ENCODE data around the gene OLFM1.

The OLFM1 gene

DNA sequence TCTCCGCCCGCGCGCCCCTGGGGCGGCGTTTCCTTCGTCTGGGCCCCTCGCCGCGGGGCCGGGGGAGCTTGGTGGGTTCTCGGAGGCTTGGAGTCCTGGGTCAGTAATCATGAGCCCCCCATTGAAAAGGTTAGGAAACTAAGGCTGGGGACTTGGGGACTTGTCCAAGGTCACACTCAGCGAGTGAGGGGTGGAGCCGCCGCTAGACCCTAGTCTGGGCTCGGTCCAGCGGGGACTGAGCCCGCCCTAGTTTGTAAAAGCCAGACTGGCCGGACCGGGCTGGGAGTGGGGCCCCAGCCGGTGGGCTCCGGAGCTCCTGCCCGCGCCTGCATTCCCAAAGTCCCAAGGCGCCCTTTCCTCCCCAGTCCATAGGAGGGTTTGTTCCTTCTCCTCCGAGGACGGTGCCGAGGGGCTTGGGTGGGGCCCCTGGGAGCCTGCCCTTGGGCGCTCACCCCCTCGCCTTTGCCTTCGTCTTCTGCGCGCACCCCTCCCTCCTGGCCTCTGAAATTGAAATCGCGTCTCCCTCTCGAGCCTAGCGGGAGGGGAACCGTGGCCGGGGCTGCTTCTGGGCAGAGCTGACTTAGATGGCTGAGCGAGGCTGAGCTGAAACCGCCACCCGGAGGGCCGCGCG is 995 bp downstream of the OLFM1 start:
- no peak for DNase-seq (ENCODE audit: low read depth, low spot score)
- Histone ChIP-seq H3K9me3 (ENCODE audit: insufficient read depth, low read length) (no peaks in the 10 kb centered on the region), H3K36me3 (ENCODE audit: insufficient read depth, insufficient read length, low read length) (peaks cover 36% of the 10 kb centered on the region), H3K4me1 (ENCODE audit: insufficient read depth, insufficient read length) (peaks cover 8% of the 10 kb centered on the region), H3K27me3 (ENCODE audit: insufficient read depth, insufficient read length) (peaks cover 30% of the 10 kb centered on the region), H3K9ac (ENCODE audit: insufficient read length, low read depth) (peak overlapping the region; percentile 86), H3K4me3 (ENCODE audit: insufficient read length, low read depth) (peak overlapping the region; percentile 75)
- TF ChIP-seq ZNF274 (IDR thresholded peaks at IDR 0.05; ENCODE audit: low read depth, low read length) (no peak), SUZ12 (IDR thresholded peaks at IDR 0.05; ENCODE audit: extremely low read depth, insufficient read depth, insufficient read length) (peak; percentile 42)

DNA sequence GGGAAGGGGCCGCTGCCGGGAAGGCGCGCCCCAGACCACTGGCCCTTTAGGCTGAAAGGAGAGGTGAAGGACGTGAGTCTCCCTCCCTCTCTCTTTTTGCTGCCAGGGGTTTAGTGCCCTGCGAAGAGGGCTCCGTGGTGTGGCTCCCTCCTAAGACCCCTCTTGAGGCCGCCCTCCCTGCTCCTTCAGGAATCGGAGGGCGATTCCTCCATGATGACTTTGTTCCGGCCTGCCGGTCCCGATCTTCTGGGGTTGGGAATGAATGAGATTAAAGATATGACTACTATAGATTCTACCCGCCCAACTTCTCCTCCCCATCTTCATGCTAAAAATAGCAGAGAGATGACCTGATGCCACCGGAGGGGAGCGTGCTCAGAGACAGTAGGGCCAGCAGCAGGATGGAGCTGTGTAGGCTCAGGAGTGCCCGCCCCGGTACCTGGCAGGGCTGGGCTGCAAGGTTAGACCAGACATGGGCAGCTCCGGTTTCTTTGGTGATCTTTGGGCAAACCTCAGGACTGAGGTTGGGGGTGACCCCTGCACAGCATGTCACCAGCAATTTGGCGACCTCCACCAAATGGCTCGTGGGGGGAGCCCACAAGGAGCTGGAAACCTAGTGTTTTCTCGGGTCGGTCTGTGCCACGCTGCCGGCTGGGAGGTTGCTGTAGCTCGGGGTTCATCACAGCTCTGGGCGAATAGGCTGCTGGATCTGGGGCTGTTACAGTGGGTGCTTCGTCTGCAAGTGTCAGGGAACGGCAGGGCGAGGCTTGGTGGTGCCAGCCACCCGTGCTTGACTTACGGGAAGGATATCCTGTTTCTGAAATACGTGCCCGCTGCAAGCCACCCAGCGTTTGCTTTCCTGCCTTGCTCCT is 1.7 kb downstream of the OLFM1 start:
- peaks cover 30% of the 10 kb centered on the region for H3K27me3 ChIP-seq (ENCODE audit: insufficient read depth, insufficient read length)
- H3K4me3 ChIP-seq (ENCODE audit: insufficient read length, low read depth) = peak overlapping the region; percentile 75
- TF ChIP-seq SUZ12 (IDR thresholded peaks at IDR 0.05; ENCODE audit: extremely low read depth, insufficient read depth, insufficient read length) = no peak
- TF ChIP-seq YY1 (IDR thresholded peaks at IDR 0.05; ENCODE audit: insufficient read depth, insufficient read length) = no peak
- no peak for TF ChIP-seq ZNF274 (IDR thresholded peaks at IDR 0.05; ENCODE audit: low read depth, low read length)
- H3K9ac ChIP-seq (ENCODE audit: insufficient read length, low read depth) = peak overlapping the region; percentile 86
- no peak for DNase-seq (ENCODE audit: low read depth, low spot score)
- H3K4me1 ChIP-seq (ENCODE audit: insufficient read depth, insufficient read length) = peaks cover 8% of the 10 kb centered on the region
- no peaks in the 10 kb centered on the region for H3K9me3 ChIP-seq (ENCODE audit: insufficient read depth, low read length)
- H3K36me3 ChIP-seq (ENCODE audit: insufficient read depth, insufficient read length, low read length) = peaks cover 41% of the 10 kb centered on the region

DNA sequence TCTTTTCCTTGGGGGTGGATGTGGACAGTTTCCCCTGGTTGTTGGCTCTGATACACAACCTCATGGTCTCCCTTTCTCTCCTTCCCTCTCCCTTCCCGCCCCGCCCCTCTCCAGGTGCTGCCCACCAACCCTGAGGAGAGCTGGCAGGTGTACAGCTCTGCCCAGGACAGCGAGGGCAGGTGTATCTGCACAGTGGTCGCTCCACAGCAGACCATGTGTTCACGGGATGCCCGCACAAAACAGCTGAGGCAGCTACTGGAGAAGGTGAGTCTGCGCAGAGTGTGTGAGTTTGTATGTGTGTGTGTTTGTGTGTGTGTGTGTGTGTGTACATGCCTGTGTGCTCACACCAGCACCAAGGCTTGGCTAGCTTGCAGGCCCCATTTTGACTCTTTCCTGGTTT is 2.6 kb downstream of the OLFM1 start:
- no peaks in the 10 kb centered on the region for H3K9me3 ChIP-seq (ENCODE audit: insufficient read depth, low read length)
- H3K9ac ChIP-seq (ENCODE audit: insufficient read length, low read depth) = no peak overlapping the region
- DNase-seq (ENCODE audit: low read depth, low spot score) = no peak
- H3K36me3 ChIP-seq (ENCODE audit: insufficient read depth, insufficient read length, low read length) = peaks cover 41% of the 10 kb centered on the region
- no peak overlapping the region for H3K4me3 ChIP-seq (ENCODE audit: insufficient read length, low read depth)
- H3K27me3 ChIP-seq (ENCODE audit: insufficient read depth, insufficient read length) = peaks cover 25% of the 10 kb centered on the region
- peaks cover 8% of the 10 kb centered on the region for H3K4me1 ChIP-seq (ENCODE audit: insufficient read depth, insufficient read length)
- TF ChIP-seq ZNF274 (IDR thresholded peaks at IDR 0.05; ENCODE audit: low read depth, low read length) (no peak), YY1 (IDR thresholded peaks at IDR 0.05; ENCODE audit: insufficient read depth, insufficient read length) (no peak), SUZ12 (IDR thresholded peaks at IDR 0.05; ENCODE audit: extremely low read depth, insufficient read depth, insufficient read length) (no peak)

DNA sequence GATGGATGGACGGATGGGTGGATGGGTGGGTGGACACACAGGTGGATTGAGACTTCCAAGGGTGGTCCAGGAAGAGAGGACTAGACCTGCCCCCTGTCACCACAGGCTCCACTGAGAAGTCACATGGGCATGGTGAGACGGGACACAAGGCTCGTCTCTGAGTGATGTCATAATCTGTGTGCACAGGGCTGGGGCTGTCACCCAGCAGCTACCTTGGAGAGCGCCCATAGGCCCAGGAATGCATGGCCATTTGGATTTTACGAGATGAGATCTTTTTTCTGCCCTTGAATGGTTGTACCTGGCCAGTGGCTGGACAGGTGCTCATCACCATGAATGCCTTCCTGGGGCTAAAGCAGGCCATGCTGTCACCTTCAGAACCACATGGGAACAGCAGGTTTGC is 3.1 kb downstream of the OLFM1 start:
- TF ChIP-seq YY1 (IDR thresholded peaks at IDR 0.05; ENCODE audit: insufficient read depth, insufficient read length) (no peak), ZNF274 (IDR thresholded peaks at IDR 0.05; ENCODE audit: low read depth, low read length) (no peak), SUZ12 (IDR thresholded peaks at IDR 0.05; ENCODE audit: extremely low read depth, insufficient read depth, insufficient read length) (no peak)
- Histone ChIP-seq H3K9me3 (ENCODE audit: insufficient read depth, low read length) (no peaks in the 10 kb centered on the region), H3K36me3 (ENCODE audit: insufficient read depth, insufficient read length, low read length) (peaks cover 44% of the 10 kb centered on the region), H3K4me1 (ENCODE audit: insufficient read depth, insufficient read length) (peaks cover 8% of the 10 kb centered on the region), H3K4me3 (ENCODE audit: insufficient read length, low read depth) (no peak overlapping the region), H3K27me3 (ENCODE audit: insufficient read depth, insufficient read length) (peaks cover 21% of the 10 kb centered on the region), H3K9ac (ENCODE audit: insufficient read length, low read depth) (no peak overlapping the region)
- no peak for DNase-seq (ENCODE audit: low read depth, low spot score)

DNA sequence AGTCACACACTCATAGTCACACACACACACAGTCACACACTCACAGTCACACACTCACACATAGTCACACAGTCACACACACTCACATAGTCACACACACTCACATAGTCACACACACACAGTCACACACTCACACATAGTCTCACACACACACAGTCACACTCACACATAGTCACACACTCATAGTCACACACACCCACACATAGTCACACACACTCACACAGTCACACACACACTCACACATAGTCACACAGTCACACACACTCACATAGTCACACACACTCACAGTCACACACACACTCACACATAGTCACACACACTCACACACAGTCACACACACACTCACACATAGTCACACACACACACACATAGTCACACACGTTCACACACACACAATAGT is 4.1 kb downstream of the OLFM1 start:
- no peak for TF ChIP-seq YY1 (IDR thresholded peaks at IDR 0.05; ENCODE audit: insufficient read depth, insufficient read length)
- TF ChIP-seq SUZ12 (IDR thresholded peaks at IDR 0.05; ENCODE audit: extremely low read depth, insufficient read depth, insufficient read length) = no peak
- TF ChIP-seq ZNF274 (IDR thresholded peaks at IDR 0.05; ENCODE audit: low read depth, low read length) = no peak
- Histone ChIP-seq H3K9ac (ENCODE audit: insufficient read length, low read depth) (no peak overlapping the region), H3K4me1 (ENCODE audit: insufficient read depth, insufficient read length) (peaks cover 8% of the 10 kb centered on the region), H3K4me3 (ENCODE audit: insufficient read length, low read depth) (no peak overlapping the region), H3K36me3 (ENCODE audit: insufficient read depth, insufficient read length, low read length) (peaks cover 54% of the 10 kb centered on the region), H3K27me3 (ENCODE audit: insufficient read depth, insufficient read length) (peaks cover 17% of the 10 kb centered on the region), H3K9me3 (ENCODE audit: insufficient read depth, low read length) (no peaks in the 10 kb centered on the region)
- DNase-seq (ENCODE audit: low read depth, low spot score) = no peak

DNA sequence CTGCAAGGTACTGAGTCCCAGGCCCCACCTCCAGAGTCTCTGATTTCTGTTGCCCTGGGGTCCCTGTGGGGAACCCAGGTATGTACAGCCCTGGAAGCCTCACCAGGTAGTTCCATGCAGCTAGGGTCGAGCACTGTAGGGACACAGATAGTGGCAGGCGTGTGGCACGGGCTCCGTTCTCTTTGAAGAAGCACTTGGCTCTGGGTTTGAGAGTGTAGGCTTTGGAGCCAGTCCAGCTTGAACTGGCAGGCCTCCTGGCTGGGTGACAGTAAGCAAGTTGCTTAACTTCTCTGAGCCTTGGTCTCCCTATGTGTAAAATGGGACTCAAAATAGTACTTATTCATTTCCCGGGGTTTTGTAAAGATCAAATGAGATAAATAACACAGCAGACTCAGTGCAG is 5.6 kb downstream of the OLFM1 start:
- TF ChIP-seq YY1 (IDR thresholded peaks at IDR 0.05; ENCODE audit: insufficient read depth, insufficient read length) = no peak
- peaks cover 17% of the 10 kb centered on the region for H3K27me3 ChIP-seq (ENCODE audit: insufficient read depth, insufficient read length)
- no peak overlapping the region for H3K4me3 ChIP-seq (ENCODE audit: insufficient read length, low read depth)
- H3K9ac ChIP-seq (ENCODE audit: insufficient read length, low read depth) = no peak overlapping the region
- no peak for DNase-seq (ENCODE audit: low read depth, low spot score)
- peaks cover 8% of the 10 kb centered on the region for H3K4me1 ChIP-seq (ENCODE audit: insufficient read depth, insufficient read length)
- peaks cover 62% of the 10 kb centered on the region for H3K36me3 ChIP-seq (ENCODE audit: insufficient read depth, insufficient read length, low read length)
- H3K9me3 ChIP-seq (ENCODE audit: insufficient read depth, low read length) = no peaks in the 10 kb centered on the region

DNA sequence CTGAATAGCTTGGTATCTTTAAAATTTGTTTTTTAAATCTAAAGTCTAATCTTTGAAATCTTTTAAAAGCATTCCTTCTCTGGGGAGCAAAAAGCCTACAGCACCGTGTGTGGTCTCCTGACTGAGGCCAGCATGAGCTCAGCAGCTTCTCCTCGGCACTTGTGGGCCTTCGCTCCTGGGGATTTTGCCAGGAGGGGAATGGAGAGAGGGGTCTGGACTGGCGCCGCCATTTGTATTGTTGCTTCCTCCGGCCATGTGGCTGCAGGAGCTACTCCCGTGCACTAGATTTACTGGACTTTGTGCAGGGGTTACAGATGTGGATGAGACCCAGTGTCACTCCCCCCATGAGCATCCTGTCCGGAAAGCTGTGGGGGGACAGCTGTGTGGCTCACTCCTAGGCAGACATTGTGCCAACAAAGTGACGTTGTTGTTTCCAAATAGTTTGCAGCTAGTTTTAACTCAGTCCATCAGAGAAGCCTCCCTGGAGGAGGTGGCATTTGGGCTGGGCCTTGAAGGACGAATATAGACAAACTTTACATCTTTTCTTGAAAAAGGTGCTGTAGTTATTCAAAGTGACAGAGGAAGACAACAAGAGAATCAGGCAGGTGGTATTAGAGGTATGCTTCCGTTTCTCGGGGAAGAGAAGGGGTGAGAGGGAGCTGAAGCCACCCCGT is 6.6 kb downstream of the OLFM1 start:
- H3K27me3 ChIP-seq (ENCODE audit: insufficient read depth, insufficient read length) = peaks cover 7% of the 10 kb centered on the region
- no peaks in the 10 kb centered on the region for H3K9me3 ChIP-seq (ENCODE audit: insufficient read depth, low read length)
- no peak for TF ChIP-seq ZNF274 (IDR thresholded peaks at IDR 0.05; ENCODE audit: low read depth, low read length)
- TF ChIP-seq YY1 (IDR thresholded peaks at IDR 0.05; ENCODE audit: insufficient read depth, insufficient read length) = no peak
- TF ChIP-seq SUZ12 (IDR thresholded peaks at IDR 0.05; ENCODE audit: extremely low read depth, insufficient read depth, insufficient read length) = no peak
- H3K4me3 ChIP-seq (ENCODE audit: insufficient read length, low read depth) = no peak overlapping the region
- peaks cover 71% of the 10 kb centered on the region for H3K36me3 ChIP-seq (ENCODE audit: insufficient read depth, insufficient read length, low read length)
- H3K9ac ChIP-seq (ENCODE audit: insufficient read length, low read depth) = no peak overlapping the region
- DNase-seq (ENCODE audit: low read depth, low spot score) = no peak
- peaks cover 8% of the 10 kb centered on the region for H3K4me1 ChIP-seq (ENCODE audit: insufficient read depth, insufficient read length)

Data from NT2/D1 (cell line).